HEK293 (cell line): ENCODE results near the gene KRTAP12-1.
"Not testable (repeated sequence)": the region's sequence is repeated elsewhere in the genome, so short reads cannot be mapped to it uniquely, and the experiment has no call there.

Source experiments
- CTCF ChIA-PET: fragments of 350-600 bp; formaldehyde crosslinking; extraction: SDS; loops from one replicate; lab custom pipeline; 2021; ENCODE audit warnings: antibody characterized with exemption; lab: Yijun Ruan, JAX
- POLR2A ChIA-PET: fragments of 300-600 bp; formaldehyde crosslinking; extraction: SDS; loops from one replicate; lab custom pipeline; 2020; ENCODE audit warnings: antibody characterized with exemption, inconsistent platforms; lab: Yijun Ruan, JAX
- H3K27ac ChIP-seq: fragments of 200-500 bp; sonication (Bioruptor generic); 2 replicates; pipeline ENCODE4 v1.5.1; 2014; ENCODE audit warnings: low read depth, low read length, control low read depth, inconsistent platforms; ENCODE audit errors: extremely low read depth
- H3K36me3 ChIP-seq, 2 experiments: fragments of 200-500 bp in 1 of 2; sonication (Bioruptor generic) in 1 of 2; 1 replicate in 1 of 2; 2 replicates in 1 of 2; pipeline ENCODE4 v1.5.1; 2014 to 2017; ENCODE audit warnings: inconsistent platforms in 2 of 2, low read length in 2 of 2; ENCODE audit not compliant: control insufficient read depth in 2 of 2, insufficient read depth in 1 of 2
- H3K4me1 ChIP-seq: fragments of 200-500 bp; sonication (Bioruptor generic); 2 replicates; pipeline ENCODE4 v1.5.1; 2014; ENCODE audit warnings: mild to moderate bottlenecking, low read length, inconsistent platforms; ENCODE audit not compliant: control insufficient read depth, insufficient read depth
- H3K4me3 ChIP-seq: 2 replicates; pipeline ENCODE4 v1.5.1; 2011; ENCODE audit warnings: low read depth, mild to moderate bottlenecking, control low read depth, low read length, moderate library complexity
- H3K9me3 ChIP-seq: fragments of 200-500 bp; sonication (Bioruptor generic); 2 replicates; pipeline ENCODE4 v1.5.1; 2014; ENCODE audit warnings: low read depth, low read length, inconsistent platforms; ENCODE audit not compliant: control insufficient read depth, insufficient read depth
- GFI1B ChIP-seq: fragments of 450-650 bp; formaldehyde crosslinking; IDR thresholded peaks from 2 replicates; pipeline ENCODE4 v1.5.1; 2016; ENCODE audit warnings: missing biosample characterization, missing genetic modification characterization
- SETDB1 ChIP-seq: IDR thresholded peaks from one replicate; pipeline ENCODE4 v1.6.1; 2017; ENCODE audit warnings: mild to moderate bottlenecking, low read length, moderate library complexity, mixed read lengths; ENCODE audit not compliant: insufficient read length
- SP7 ChIP-seq: fragments of 450-650 bp; formaldehyde crosslinking; IDR thresholded peaks from 2 replicates; pipeline ENCODE4 v1.5.1; 2016; ENCODE audit warnings: missing biosample characterization, missing genetic modification characterization
- YY1 ChIP-seq: fragments of 450-650 bp; formaldehyde crosslinking; IDR thresholded peaks from 2 replicates; pipeline ENCODE4 v1.5.1; 2018; ENCODE audit warnings: missing biosample characterization, missing genetic modification characterization
- ZBTB17 ChIP-seq: fragments of 450-650 bp; formaldehyde crosslinking; IDR thresholded peaks from 2 replicates; pipeline ENCODE4 v1.5.1; 2016; ENCODE audit warnings: missing biosample characterization, missing genetic modification characterization
- ZIC2 ChIP-seq: fragments of 450-650 bp; formaldehyde crosslinking; IDR thresholded peaks from 2 replicates; pipeline ENCODE4 v1.5.1; 2016; ENCODE audit warnings: missing biosample characterization, missing genetic modification characterization
- ZNF155 ChIP-seq: fragments of 450-650 bp; formaldehyde crosslinking; IDR thresholded peaks from 2 replicates; pipeline ENCODE4 v1.5.1; 2016; ENCODE audit warnings: missing biosample characterization, missing genetic modification characterization
- ZNF48 ChIP-seq: fragments of 450-650 bp; formaldehyde crosslinking; IDR thresholded peaks from 2 replicates; pipeline ENCODE4 v1.5.1; 2016; ENCODE audit warnings: missing biosample characterization, missing genetic modification characterization
- ZNF501 ChIP-seq: fragments of 450-650 bp; formaldehyde crosslinking; IDR thresholded peaks from 2 replicates; pipeline ENCODE4 v1.5.1; 2016; ENCODE audit warnings: missing biosample characterization, missing genetic modification characterization
- ZNF529 ChIP-seq: fragments of 450-650 bp; formaldehyde crosslinking; IDR thresholded peaks from 2 replicates; pipeline ENCODE4 v1.5.1; 2017; ENCODE audit warnings: missing genetic modification characterization, missing biosample characterization; ENCODE audit not compliant: insufficient replicate concordance
- ZNF544 ChIP-seq: fragments of 450-650 bp; formaldehyde crosslinking; IDR thresholded peaks from 2 replicates; pipeline ENCODE4 v1.5.0; 2017; ENCODE audit warnings: missing biosample characterization, missing genetic modification characterization
- ZNF549 ChIP-seq: fragments of 450-650 bp; IDR thresholded peaks from 2 replicates; pipeline ENCODE4 v1.5.1; 2018; ENCODE audit warnings: missing biosample characterization, missing genetic modification characterization, mild to moderate bottlenecking, inconsistent platforms, moderate library complexity
- TF ChIP-seq, protein P1 (sequence below): fragments of 450-650 bp; IDR thresholded peaks from 2 replicates; pipeline ENCODE4 v1.5.1; 2018; ENCODE audit warnings: missing biosample characterization, mild to moderate bottlenecking, missing genetic modification characterization
- TF ChIP-seq, protein P2 (sequence below): fragments of 450-650 bp; formaldehyde crosslinking; IDR thresholded peaks from 2 replicates; pipeline ENCODE4 v1.5.1; 2016; ENCODE audit warnings: missing biosample characterization, missing genetic modification characterization

Gene KRTAP12-1

DNA sequence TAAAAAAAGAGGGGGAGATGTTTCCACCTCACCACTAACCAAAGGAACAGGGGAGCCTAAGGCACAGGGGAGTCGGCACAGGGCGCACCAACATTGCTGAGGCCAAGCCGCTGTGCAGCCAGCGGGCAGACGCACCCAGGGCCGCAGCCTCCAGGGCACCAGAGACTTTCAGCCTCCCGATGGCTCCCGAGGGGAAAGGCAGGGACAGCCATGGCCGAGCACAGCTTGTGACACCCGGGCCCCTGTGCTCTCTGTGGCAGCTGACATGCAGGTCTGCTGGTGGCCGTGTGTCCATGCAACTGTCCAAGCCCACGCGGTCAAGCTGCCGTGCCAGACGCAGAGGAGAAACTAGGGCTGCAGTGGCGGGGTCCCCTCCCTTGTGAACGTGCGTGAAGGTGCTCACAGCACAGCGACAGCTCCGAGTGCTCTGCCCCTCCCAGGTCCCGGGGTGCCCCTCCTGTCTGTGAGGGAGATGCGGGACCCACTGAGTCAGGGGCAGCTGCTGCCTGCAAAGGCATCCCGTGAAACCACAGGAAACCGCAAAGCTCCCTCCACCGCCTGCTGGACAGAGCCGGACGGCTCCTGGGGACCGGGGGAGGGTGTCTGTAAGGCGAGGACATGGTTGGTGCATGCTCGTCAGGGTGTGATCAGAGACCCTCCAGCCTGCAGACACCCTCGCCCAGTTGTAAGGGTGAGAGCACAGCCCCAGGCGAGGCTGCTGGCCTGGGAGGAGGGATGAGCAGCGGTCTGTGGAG, 33.2 kb downstream of the KRTAP12-1 start:
- no peak overlapping the region for H3K27ac ChIP-seq
- TF ChIP-seq ZNF544 (tag by site-specific recombination) (no peak), YY1 (tag by site-specific recombination) (no peak), ZNF529 (tag by site-specific recombination) (no peak)
- H3K9me3 ChIP-seq, result no peaks in the 10 kb centered on the region
- H3K4me1 ChIP-seq, result no peaks in the 10 kb centered on the region
- POLR2A ChIA-PET, result no interaction called here
- H3K36me3 ChIP-seq, result no peaks in the 10 kb centered on the region
- no peak overlapping the region for H3K4me3 ChIP-seq
- CTCF ChIA-PET, result interaction anchor here (0.7 kb wide), 1 partner anchor 145 kb away, joined by 4 read pairs; no protein-coding TSS in a partner anchor

DNA sequence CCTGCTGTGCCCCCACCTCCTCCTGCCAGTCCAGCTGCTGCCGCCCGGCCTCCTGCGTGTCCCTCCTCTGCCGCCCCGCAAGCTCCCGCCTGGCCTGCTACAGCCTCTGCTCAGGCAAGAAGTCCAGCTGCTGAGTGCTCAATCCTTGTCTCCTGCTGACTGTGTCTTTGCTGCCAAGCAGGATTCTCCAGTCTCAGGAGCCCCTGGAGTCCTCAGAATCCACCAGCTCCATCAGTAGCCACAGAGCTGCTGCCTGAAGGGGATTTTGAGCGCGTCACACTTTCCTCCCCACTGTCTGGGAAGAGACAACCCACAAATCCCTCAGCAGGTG, 34.8 kb downstream of the KRTAP12-1 start:
- no peak overlapping the region for H3K27ac ChIP-seq
- H3K4me3 ChIP-seq, result no peak overlapping the region
- POLR2A ChIA-PET, result interaction anchor here (0.6 kb wide), 1 partner anchor 889 kb away, joined by 3 read pairs; no protein-coding TSS in a partner anchor
- no peaks in the 10 kb centered on the region for H3K4me1 ChIP-seq
- H3K36me3 ChIP-seq, result no peaks in the 10 kb centered on the region
- no peaks in the 10 kb centered on the region for H3K9me3 ChIP-seq
- TF ChIP-seq ZNF155 (tag by site-specific recombination) (no peak), ZNF501 (tag by site-specific recombination) (no peak), ZBTB17 (no peak), GFI1B (tag by site-specific recombination) (no peak), ZNF549 (tag by site-specific recombination) (no peak), ZNF48 (tag by site-specific recombination) (no peak), SP7 (no peak), ZIC2 (tag by site-specific recombination) (peak; percentile 89)
- TF ChIP-seq, protein P1, sequence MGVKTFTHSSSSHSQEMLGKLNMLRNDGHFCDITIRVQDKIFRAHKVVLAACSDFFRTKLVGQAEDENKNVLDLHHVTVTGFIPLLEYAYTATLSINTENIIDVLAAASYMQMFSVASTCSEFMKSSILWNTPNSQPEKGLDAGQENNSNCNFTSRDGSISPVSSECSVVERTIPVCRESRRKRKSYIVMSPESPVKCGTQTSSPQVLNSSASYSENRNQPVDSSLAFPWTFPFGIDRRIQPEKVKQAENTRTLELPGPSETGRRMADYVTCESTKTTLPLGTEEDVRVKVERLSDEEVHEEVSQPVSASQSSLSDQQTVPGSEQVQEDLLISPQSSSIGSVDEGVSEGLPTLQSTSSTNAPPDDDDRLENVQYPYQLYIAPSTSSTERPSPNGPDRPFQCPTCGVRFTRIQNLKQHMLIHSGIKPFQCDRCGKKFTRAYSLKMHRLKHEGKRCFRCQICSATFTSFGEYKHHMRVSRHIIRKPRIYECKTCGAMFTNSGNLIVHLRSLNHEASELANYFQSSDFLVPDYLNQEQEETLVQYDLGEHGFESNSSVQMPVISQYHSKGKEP (tag by site-specific recombination), result no peak
- TF ChIP-seq, all 188 proteins: peak for 1
- CTCF ChIA-PET, result interaction anchor here (0.6 kb wide), 1 partner anchor 91 kb away, joined by 3 read pairs; no protein-coding TSS in a partner anchor

DNA sequence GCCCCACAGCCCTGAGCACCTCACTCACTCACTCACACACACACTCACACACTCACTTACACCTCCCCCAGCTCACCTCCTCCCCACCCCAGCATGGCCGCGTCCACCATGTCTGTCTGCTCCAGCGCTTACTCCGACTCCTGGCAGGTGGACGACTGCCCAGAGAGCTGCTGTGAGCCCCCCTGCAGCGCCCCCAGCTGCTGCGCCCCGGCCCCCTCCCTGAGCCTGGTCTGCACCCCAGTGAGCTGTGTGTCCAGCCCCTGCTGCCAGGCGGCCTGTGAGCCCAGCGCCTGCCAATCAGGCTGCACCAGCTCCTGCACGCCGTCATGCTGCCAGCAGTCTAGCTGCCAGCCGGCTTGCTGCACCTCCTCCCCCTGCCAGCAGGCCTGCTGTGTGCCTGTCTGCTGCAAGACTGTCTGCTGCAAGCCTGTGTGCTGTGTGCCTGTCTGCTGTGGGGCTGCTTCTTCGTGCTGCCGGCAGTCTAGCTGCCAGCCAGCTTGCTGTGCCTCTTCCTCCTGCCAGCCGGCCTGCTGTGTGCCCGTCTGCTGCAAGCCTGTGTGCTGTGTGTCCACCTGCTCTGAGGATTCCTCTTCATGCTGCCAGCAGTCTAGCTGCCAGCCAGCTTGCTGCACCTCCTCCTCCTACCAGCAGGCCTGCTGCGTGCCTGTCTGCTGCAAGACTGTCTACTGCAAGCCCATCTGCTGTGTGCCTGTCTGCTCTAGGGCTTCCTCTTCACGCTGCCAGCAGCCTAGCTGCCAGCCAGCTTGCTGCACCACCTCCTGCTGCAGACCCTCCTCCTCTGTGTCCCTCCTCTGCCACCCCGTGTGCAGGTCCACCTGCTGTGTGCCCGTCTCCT, 35.4 kb downstream of the KRTAP12-1 start, which contains the start of gene KRTAP10-11:
Gene KRTAP10-11, plus strand, starts transcription at position 49 of the 856 bp plus-strand sequence. Its CDS starts 45 bp downstream, at position 94.
- H3K9me3 ChIP-seq, POLR2A ChIA-PET, H3K4me3 ChIP-seq, H3K27ac ChIP-seq, H3K4me1 ChIP-seq, H3K36me3 ChIP-seq: not testable (repeated sequence)
- CTCF ChIA-PET, result interaction anchor here (0.6 kb wide), 1 partner anchor 91 kb away, joined by 3 read pairs; no protein-coding TSS in a partner anchor

DNA sequence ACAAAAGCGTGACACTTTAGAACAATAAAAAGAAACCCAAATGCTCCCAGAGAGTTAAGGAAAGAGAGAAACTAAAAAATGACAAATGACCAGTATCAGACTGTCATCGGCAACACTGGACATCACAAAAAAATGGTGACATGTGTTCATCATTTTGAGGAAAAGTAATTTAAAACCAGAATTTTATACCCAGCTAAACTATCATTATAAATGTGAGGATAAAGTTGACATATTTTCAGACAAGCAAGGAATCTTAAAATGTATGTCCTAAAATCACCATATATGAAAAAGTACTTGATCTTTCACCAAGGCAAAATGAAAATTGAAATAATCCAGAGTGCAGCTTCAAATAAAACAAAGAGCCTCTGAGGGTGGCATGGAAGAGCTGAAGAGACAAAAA, 37.1 kb downstream of the KRTAP12-1 start:
- Histone ChIP-seq H3K36me3 (no peaks in the 10 kb centered on the region), H3K9me3 (no peaks in the 10 kb centered on the region), H3K27ac (no peak overlapping the region), H3K4me1 (no peaks in the 10 kb centered on the region), H3K4me3 (no peak overlapping the region)
- ChIA-PET POLR2A (interaction anchor here (0.6 kb wide), 3 partner anchors 59 to 228 kb away, joined by 3 to 7 read pairs (median 4); no protein-coding TSS in a partner anchor), CTCF (no interaction called here)
- TF ChIP-seq, protein P2, sequence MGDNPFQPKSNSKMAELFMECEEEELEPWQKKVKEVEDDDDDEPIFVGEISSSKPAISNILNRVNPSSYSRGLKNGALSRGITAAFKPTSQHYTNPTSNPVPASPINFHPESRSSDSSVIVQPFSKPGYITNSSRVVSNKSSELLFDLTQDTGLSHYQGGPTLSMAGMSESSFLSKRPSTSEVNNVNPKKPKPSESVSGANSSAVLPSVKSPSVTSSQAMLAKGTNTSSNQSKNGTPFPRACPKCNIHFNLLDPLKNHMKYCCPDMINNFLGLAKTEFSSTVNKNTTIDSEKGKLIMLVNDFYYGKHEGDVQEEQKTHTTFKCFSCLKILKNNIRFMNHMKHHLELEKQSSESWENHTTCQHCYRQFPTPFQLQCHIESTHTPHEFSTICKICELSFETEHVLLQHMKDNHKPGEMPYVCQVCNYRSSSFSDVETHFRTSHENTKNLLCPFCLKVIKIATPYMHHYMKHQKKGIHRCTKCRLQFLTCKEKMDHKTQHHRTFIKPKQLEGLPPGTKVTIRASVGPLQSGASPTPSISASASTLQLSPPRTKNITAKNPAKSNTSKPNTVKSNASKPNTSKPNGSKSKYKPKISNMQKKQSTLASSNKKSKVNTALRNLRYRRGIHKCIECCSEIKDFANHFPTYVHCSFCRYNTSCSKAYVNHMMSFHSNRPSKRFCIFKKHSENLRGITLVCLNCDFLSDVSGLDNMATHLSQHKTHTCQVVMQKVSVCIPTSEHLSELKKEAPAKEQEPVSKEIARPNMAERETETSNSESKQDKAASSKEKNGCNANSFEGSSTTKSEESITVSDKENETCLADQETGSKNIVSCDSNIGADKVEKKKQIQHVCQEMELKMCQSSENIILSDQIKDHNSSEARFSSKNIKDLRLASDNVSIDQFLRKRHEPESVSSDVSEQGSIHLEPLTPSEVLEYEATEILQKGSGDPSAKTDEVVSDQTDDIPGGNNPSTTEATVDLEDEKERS (tag by site-specific recombination), result no peak
- TF ChIP-seq SETDB1, result peak; percentile 81
